ENCODE measurements around the gene PPIB.

- TF ChIP-seq CTCF (conservative IDR thresholded peaks at IDR 0.05; ENCODE audit: low read depth in 2 of 2) = no peak
- TF ChIP-seq JUNB (IDR thresholded peaks at IDR 0.05; ENCODE audit: unreplicated experiment) = no peak
- no peak for TF ChIP-seq EZH2 (IDR thresholded peaks at IDR 0.05; ENCODE audit: low read depth, unreplicated experiment)
- no peak for TF ChIP-seq EZH2phosphoT487 (IDR thresholded peaks at IDR 0.05; ENCODE audit: unreplicated experiment)
- TF ChIP-seq POLR2AphosphoS5 (IDR thresholded peaks at IDR 0.05; ENCODE audit: low read depth) = no peak
- TF ChIP-seq REST (IDR thresholded peaks at IDR 0.05; ENCODE audit: unreplicated experiment) = no peak
- TF ChIP-seq CREB1 (CRISPR knock-in tag; IDR thresholded peaks at IDR 0.05; ENCODE audit: low read depth) = no peak
- no peak for TF ChIP-seq ZNF331 (CRISPR knock-in tag; IDR thresholded peaks at IDR 0.05; ENCODE audit: low read depth)
These were observed 55.5 kb downstream of the PPIB start for GRCh38 chr15:64107337-64107736.
